ENCODE data around the gene CIAO1. TPM values are rescaled to one million over a fixed set of nuclear protein-coding genes. Genes with fewer than 3 reads are reported as not detected.

Gene CIAO1
- total and polyA plus RNA-seq, 2 of the 4 experiments (the other 2 are of a cell fraction) = 81.1 to 94.3 TPM

DNA sequence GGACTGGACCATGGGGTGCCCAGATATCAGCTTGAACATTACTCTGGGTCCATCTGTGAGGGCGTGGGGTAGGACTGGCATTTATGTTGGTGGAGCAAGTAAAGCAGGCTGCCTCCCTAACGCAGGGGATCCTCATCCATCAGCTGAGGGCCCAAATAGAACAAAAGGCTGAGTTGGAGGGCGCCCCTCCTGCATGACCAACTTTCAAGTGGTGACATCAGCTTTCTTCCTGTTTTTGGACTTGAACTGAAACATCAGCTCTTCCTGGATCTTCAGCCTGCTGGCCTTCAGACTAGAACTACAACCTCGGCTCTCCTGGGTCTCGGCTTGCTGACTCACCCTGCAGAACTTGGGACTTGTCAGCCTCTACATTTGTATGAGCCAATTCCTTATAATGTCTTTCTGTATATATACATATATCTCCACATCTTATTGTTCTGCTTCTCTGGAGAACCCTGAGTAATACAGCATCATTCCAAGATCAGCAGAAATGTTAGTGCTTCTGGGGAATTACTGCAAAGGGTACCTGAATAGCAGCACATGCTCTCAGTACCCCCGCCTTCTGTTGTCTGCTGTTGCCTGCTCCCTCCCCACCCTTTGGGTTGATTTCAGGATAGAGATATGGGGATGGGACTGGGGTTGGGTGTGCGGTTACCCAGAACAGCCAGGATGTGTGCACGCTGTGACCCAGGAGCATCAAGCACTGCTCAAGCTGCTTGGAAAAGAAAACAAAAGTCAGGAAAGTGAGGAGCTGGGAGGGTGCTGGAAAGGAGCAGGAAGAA, 20.2 kb upstream of the CIAO1 start (continued):
- TF ChIP-seq CEBPB (IDR thresholded peaks at IDR 0.05; ENCODE audit: low read depth, low read length) = no peak

DNA sequence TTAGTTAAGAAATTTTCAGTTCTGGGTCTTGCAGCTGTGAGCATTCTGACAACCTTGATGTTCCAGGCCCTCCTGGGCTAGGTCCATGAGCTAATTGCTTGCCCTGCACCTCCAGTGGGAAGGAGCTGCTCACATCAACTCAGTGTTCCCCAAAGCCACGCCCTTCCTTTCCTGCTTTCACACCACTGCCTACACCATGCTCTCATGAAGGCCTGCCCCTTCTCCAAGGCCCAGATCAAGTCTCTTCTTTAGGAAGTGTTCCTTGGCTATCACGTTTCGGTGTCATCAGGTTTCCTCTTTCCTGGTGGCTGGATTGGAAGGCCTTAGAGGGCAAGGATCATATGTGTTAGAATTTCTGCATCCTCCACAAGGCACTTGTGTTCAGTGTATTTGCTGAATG, 19.0 kb upstream of the CIAO1 start:
- Histone ChIP-seq H2AK9ac (replicated peaks; ENCODE audit: low read depth, low read length, poor library complexity) (no peak overlapping the region), H3K79me1 (ENCODE audit: low read depth in 1 of 2, low read length in 2 of 2) (peaks cover 7 to 21% of the 10 kb centered on the region in 2 experiments; a peak in 3 of 4 replicates), H3K9me3 (ENCODE audit: control insufficient read depth, insufficient read depth, low read length) (peaks cover 2% of the 10 kb centered on the region; the same call in 1 of the 2 replicates), H3K23ac (ENCODE audit: low read depth, low read length) (no peak overlapping the region), H3K9ac (ENCODE audit: low read depth, low read length) (no peak overlapping the region), H3K4me3 (ENCODE audit: insufficient read depth, low read depth, low read length) (no peak overlapping the region), H3K14ac (replicated peaks; ENCODE audit: low read depth, low read length) (no peak overlapping the region), H4K91ac (ENCODE audit: insufficient read depth, low read depth, low read length) (no peak overlapping the region), H3K27ac (ENCODE audit: insufficient read depth, low read length) (no peak overlapping the region), H2AK5ac (ENCODE audit: low read depth, low read length) (peak overlapping the region; percentile 51; the same call in 1 of the 2 replicates), H3K56ac (ENCODE audit: extremely low read depth, insufficient read depth, low read length) (no peak overlapping the region), H3K4me2 (ENCODE audit: low read depth, low read length) (no peak overlapping the region), H2BK15ac (ENCODE audit: low read depth, low read length) (no peak overlapping the region), H2BK5ac (ENCODE audit: low read depth, low read length, poor library complexity, severe bottlenecking) (no peak overlapping the region), H4K20me1 (ENCODE audit: insufficient read depth, low read length) (peaks cover 3% of the 10 kb centered on the region), H2AFZ (replicated peaks; ENCODE audit: low read length, poor library complexity) (no peak overlapping the region), H3K4ac (ENCODE audit: low read depth, low read length) (no peak overlapping the region), H4K8ac (ENCODE audit: low read depth in 2 of 2, low read length in 2 of 2) (no peak overlapping the region), H3K4me1 (ENCODE audit: control insufficient read depth, insufficient read depth, low read length) (peaks cover 10% of the 10 kb centered on the region), H3K9me1 (ENCODE audit: insufficient read depth, low read length) (peaks cover 24% of the 10 kb centered on the region), H3K36me3 (ENCODE audit: control insufficient read depth, insufficient read depth, low read length) (0 out of 2 replicates have a peak, but pooled peaks cover 3% of the 10 kb centered on the region), H4K5ac (ENCODE audit: low read depth, low read length) (no peak overlapping the region), H2BK120ac (ENCODE audit: low read depth, low read length) (no peak overlapping the region), H2BK20ac (ENCODE audit: low read depth, low read length) (no peak overlapping the region), H3K27me3 (ENCODE audit: control insufficient read depth, insufficient read depth, low read length) (no peaks in the 10 kb centered on the region), H3K18ac (ENCODE audit: low read depth, low read length) (no peak overlapping the region)
- no CpG with 5 or more reads among the region's 3 CpGs for WGBS, 2 experiments (ENCODE audit: extremely low coverage in 2 of 2, insufficient read length in 1 of 2)
- no peak for ATAC-seq (ENCODE audit: low read depth)
- CTCF ChIA-PET = interaction anchor here (1.2 kb wide), 1 partner anchor 73 kb away, joined by 3 read pairs; no protein-coding TSS in a partner anchor
- no TSS peak for BruUV-seq (replicated peaks)
- DNase-seq = no peak
- in situ Hi-C loops (cut with MboI; ENCODE audit: low sequenced_read_pairs) (no loop called here), dilution Hi-C loops (cut with HindIII; ENCODE audit: low sequenced_read_pairs, unreplicated experiment) (no loop called here), intact Hi-C loops (cut with micrococcal nuclease) (no loop called here)
- POLR2A ChIA-PET (ENCODE audit: unreplicated experiment) = no interaction called here
- TF ChIP-seq POLR2A (IDR thresholded peaks at IDR 0.05; ENCODE audit: low read depth, low read length) (no peak), FOS (IDR thresholded peaks at IDR 0.05; ENCODE audit: low read depth, low read length) (no peak), RCOR1 (IDR thresholded peaks at IDR 0.05; ENCODE audit: insufficient replicate concordance, low read length) (no peak), MAFK (IDR thresholded peaks at IDR 0.05; ENCODE audit: low read depth, low read length) (no peak), SMC3 (IDR thresholded peaks at IDR 0.05; ENCODE audit: low read depth, low read length) (no peak), BHLHE40 (IDR thresholded peaks at IDR 0.05; ENCODE audit: low read depth, low read length) (no peak), MAZ (IDR thresholded peaks at IDR 0.05; ENCODE audit: borderline replicate concordance, low read depth, low read length) (no peak), NFE2L2 (IDR thresholded peaks at IDR 0.05; ENCODE audit: low read depth, low read length) (no peak), CEBPB (IDR thresholded peaks at IDR 0.05; ENCODE audit: low read depth, low read length) (no peak), MXI1 (IDR thresholded peaks at IDR 0.05; ENCODE audit: borderline replicate concordance, low read depth, low read length) (no peak)
- TF ChIP-seq, protein P1, sequence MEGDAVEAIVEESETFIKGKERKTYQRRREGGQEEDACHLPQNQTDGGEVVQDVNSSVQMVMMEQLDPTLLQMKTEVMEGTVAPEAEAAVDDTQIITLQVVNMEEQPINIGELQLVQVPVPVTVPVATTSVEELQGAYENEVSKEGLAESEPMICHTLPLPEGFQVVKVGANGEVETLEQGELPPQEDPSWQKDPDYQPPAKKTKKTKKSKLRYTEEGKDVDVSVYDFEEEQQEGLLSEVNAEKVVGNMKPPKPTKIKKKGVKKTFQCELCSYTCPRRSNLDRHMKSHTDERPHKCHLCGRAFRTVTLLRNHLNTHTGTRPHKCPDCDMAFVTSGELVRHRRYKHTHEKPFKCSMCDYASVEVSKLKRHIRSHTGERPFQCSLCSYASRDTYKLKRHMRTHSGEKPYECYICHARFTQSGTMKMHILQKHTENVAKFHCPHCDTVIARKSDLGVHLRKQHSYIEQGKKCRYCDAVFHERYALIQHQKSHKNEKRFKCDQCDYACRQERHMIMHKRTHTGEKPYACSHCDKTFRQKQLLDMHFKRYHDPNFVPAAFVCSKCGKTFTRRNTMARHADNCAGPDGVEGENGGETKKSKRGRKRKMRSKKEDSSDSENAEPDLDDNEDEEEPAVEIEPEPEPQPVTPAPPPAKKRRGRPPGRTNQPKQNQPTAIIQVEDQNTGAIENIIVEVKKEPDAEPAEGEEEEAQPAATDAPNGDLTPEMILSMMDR (conservative IDR thresholded peaks at IDR 0.05; ENCODE audit: low read depth, low read length) = no peak
- TF ChIP-seq, protein P2, sequence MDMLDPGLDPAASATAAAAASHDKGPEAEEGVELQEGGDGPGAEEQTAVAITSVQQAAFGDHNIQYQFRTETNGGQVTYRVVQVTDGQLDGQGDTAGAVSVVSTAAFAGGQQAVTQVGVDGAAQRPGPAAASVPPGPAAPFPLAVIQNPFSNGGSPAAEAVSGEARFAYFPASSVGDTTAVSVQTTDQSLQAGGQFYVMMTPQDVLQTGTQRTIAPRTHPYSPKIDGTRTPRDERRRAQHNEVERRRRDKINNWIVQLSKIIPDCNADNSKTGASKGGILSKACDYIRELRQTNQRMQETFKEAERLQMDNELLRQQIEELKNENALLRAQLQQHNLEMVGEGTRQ (IDR thresholded peaks at IDR 0.05; ENCODE audit: low read depth, low read length) = no peak

Measured in IMR-90 (cell line).